Parathyroid adenoma (tissue), 2 donors: ENCODE data around the gene UMAD1.

ENCODE experiments used
- H2AFZ ChIP-seq: fragments of 300-600 bp; sonication (generic); one replicate; pipeline ENCODE4 v1.7.0; 2017; ENCODE audit warnings: antibody characterized with exemption, mild to moderate bottlenecking
- H3K27ac ChIP-seq: fragments of 300-600 bp; sonication (generic); one replicate; pipeline ENCODE4 v1.7.0; 2017
- H3K27me3 ChIP-seq: fragments of 300-600 bp; sonication (generic); one replicate; pipeline ENCODE4 v1.7.0; 2017; ENCODE audit warnings: low read length; ENCODE audit not compliant: control insufficient read depth, insufficient read depth
- H3K36me3 ChIP-seq: fragments of 300-600 bp; sonication (generic); one replicate; pipeline ENCODE4 v1.7.0; 2017; ENCODE audit warnings: low read length; ENCODE audit not compliant: control insufficient read depth, insufficient read depth
- H3K4me1 ChIP-seq: fragments of 300-600 bp; sonication (generic); one replicate; pipeline ENCODE4 v1.7.0; 2017; ENCODE audit warnings: control low read depth
- H3K4me2 ChIP-seq: fragments of 300-600 bp; sonication (generic); one replicate; pipeline ENCODE4 v1.7.0; 2017; ENCODE audit warnings: low read length
- H3K4me3 ChIP-seq: fragments of 300-600 bp; sonication (generic); one replicate; pipeline ENCODE4 v1.7.0; 2017; ENCODE audit warnings: low read depth, low read length
- H3K79me2 ChIP-seq: fragments of 300-600 bp; sonication (generic); one replicate; pipeline ENCODE4 v1.7.0; 2017; ENCODE audit warnings: control low read depth
- H3K9ac ChIP-seq: fragments of 300-600 bp; sonication (generic); one replicate; pipeline ENCODE4 v1.7.0; 2017; ENCODE audit warnings: mild to moderate bottlenecking
- H3K9me3 ChIP-seq: fragments of 300-600 bp; sonication (generic); one replicate; pipeline ENCODE4 v1.7.0; 2017; ENCODE audit warnings: low read length; ENCODE audit not compliant: control insufficient read depth
- TF ChIP-seq, protein P1 (sequence below): fragments of 300-600 bp; sonication (generic); IDR thresholded peaks from one replicate; pipeline ENCODE4 v1.7.0; 2017; ENCODE audit warnings: antibody characterized with exemption, mild to moderate bottlenecking
- donor health status: primary hyperparathyroidism.

Gene UMAD1

DNA sequence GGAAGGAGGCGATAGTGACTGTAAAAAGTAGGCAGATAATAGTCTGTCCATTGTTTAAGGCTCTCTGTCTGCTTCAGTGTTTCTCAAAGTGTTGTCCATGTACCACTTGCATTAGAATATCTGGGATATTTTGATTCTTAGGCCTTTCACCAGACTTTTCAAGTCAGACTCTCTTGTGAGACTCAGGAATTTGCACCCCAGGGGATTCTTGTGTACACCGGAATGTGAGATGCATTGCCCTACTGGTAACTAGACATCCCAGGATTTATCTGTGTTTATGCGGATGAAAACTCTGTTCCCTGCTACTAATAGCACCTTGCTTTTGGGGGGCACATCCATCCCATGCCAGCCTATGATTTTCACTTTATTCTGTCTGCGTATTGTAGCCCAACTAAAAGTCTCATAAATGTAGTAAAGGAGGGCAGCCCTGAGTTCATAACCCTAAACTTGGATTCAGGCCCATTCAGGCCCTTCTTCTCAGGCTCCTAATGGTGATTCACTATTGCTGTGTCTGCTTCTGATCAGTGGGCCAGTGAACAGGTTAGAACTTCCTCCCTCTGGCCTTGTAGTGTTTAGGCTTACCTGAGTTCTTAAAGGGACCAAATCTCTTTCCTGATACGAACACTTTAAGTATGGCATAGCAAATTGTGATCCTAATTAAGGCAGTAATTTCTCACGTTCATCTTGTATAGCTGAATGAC, 149.6 kb downstream of the UMAD1 start:
- Histone ChIP-seq H3K9ac (no peak overlapping the region), H3K4me3 (no peak overlapping the region), H3K79me2 (no peaks in the 10 kb centered on the region), H3K9me3 (no peaks in the 10 kb centered on the region), H3K27ac (no peak overlapping the region), H3K27me3 (no peaks in the 10 kb centered on the region), H3K4me2 (no peak overlapping the region), H3K4me1 (peaks cover 1% of the 10 kb centered on the region), H2AFZ (no peak overlapping the region), H3K36me3 (no peaks in the 10 kb centered on the region)
- TF ChIP-seq, protein P1, sequence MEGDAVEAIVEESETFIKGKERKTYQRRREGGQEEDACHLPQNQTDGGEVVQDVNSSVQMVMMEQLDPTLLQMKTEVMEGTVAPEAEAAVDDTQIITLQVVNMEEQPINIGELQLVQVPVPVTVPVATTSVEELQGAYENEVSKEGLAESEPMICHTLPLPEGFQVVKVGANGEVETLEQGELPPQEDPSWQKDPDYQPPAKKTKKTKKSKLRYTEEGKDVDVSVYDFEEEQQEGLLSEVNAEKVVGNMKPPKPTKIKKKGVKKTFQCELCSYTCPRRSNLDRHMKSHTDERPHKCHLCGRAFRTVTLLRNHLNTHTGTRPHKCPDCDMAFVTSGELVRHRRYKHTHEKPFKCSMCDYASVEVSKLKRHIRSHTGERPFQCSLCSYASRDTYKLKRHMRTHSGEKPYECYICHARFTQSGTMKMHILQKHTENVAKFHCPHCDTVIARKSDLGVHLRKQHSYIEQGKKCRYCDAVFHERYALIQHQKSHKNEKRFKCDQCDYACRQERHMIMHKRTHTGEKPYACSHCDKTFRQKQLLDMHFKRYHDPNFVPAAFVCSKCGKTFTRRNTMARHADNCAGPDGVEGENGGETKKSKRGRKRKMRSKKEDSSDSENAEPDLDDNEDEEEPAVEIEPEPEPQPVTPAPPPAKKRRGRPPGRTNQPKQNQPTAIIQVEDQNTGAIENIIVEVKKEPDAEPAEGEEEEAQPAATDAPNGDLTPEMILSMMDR, result no peak

DNA sequence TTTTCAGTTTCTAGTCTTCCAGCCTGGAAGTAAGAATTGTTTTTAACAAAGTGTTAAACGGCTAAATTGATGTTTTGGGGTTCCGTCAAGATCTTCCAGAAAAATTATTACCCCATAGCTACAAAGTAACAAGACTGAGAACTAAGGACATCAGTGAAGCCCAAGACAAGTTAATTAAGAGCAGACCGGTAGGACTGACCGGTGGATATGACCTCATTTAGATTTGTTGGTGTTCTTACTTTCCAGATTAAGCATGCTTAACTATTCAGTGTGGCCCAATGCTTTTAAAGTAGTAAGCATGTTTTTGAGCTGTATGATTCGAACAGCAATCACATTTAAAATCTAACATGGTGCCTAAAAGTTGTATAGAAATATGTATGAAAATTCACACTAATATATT, 151.0 kb downstream of the UMAD1 start:
- Histone ChIP-seq H3K9me3 (no peaks in the 10 kb centered on the region), H3K4me1 (peaks cover 3% of the 10 kb centered on the region), H2AFZ (no peak overlapping the region), H3K4me3 (no peak overlapping the region), H3K27me3 (no peaks in the 10 kb centered on the region), H3K27ac (no peak overlapping the region), H3K36me3 (no peaks in the 10 kb centered on the region), H3K4me2 (no peak overlapping the region), H3K9ac (no peak overlapping the region), H3K79me2 (no peaks in the 10 kb centered on the region)
- TF ChIP-seq, protein P1, result no peak

DNA sequence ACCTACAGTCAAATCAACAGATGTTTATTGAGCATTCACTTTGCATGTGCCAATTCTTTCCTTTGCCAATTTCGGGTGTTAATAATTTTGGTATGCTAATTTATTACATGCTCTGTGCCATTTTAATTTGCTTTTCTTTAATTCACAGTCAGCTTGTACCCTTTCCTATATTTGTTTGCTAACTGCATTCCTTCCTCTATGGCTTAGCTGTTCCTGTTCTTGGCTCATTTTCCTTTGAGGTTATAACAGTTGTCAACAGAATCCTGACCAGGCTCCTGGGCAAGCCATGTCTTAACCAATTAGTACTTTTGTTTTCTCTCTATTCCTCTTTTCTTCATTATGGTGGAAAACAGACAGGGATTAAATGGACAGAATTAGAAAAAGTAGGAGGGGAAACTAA, 151.5 kb downstream of the UMAD1 start:
- no peak overlapping the region for H3K4me3 ChIP-seq
- no peak overlapping the region for H3K9ac ChIP-seq
- no peaks in the 10 kb centered on the region for H3K36me3 ChIP-seq
- no peaks in the 10 kb centered on the region for H3K27me3 ChIP-seq
- H3K4me1 ChIP-seq, result peaks cover 3% of the 10 kb centered on the region
- H2AFZ ChIP-seq, result no peak overlapping the region
- no peaks in the 10 kb centered on the region for H3K79me2 ChIP-seq
- no peak overlapping the region for H3K27ac ChIP-seq
- TF ChIP-seq, protein P1, result no peak
- H3K4me2 ChIP-seq, result no peak overlapping the region
- H3K9me3 ChIP-seq, result no peaks in the 10 kb centered on the region

DNA sequence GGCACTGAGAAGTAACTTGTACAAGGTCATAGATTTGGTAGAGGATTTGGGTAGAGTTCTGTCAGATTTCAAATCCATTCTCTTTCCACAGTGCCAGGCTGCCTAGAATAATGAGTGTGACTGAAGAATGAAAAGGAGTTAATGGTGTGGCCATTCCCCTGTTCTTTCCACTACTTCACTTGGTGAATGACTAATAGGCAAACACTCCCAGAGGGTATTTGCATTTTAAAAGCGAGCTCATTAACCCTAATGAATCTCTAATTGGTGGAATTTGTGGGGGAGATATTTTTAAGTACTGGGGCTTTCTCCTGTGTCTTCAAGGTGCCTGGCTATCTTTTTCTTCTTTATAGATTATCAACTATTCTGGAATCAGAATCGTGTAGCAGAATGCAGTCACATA, 152.7 kb downstream of the UMAD1 start:
- Histone ChIP-seq H3K27me3 (no peaks in the 10 kb centered on the region), H3K36me3 (no peaks in the 10 kb centered on the region), H3K4me1 (peaks cover 3% of the 10 kb centered on the region), H2AFZ (no peak overlapping the region), H3K9me3 (no peaks in the 10 kb centered on the region), H3K4me3 (no peak overlapping the region), H3K27ac (no peak overlapping the region), H3K4me2 (no peak overlapping the region), H3K9ac (no peak overlapping the region), H3K79me2 (no peaks in the 10 kb centered on the region)
- TF ChIP-seq, protein P1, result no peak

DNA sequence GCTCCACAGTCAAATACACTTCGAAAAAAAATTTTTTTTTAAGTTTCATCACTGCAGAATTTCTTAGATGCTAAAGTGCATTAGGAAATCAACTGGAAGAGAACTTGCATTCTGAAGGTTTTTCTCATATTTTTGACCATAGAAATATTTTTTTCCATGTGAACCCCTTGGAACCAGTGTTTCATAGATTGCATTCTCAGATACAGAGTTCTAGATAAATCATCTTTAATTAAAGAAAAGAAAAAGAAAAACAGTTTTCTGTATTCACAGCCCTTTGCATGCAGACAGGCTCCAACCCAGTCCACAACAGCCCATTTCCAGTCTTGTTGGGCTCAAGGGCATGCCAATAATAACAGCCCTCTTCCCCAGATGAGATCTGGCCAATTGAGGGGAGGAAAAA, 153.4 kb downstream of the UMAD1 start:
- no peak overlapping the region for H3K27ac ChIP-seq

More for the DNA sequence above, 153.4 kb downstream of the UMAD1 start:
- TF ChIP-seq, protein P1, result no peak
- Histone ChIP-seq H3K9me3 (no peaks in the 10 kb centered on the region), H2AFZ (no peak overlapping the region), H3K79me2 (no peaks in the 10 kb centered on the region), H3K4me2 (no peak overlapping the region), H3K4me1 (peaks cover 3% of the 10 kb centered on the region), H3K9ac (no peak overlapping the region), H3K36me3 (no peaks in the 10 kb centered on the region), H3K27me3 (no peaks in the 10 kb centered on the region), H3K4me3 (no peak overlapping the region)
